Measurements from ENCODE around the gene C14orf119.

Gene C14orf119

DNA sequence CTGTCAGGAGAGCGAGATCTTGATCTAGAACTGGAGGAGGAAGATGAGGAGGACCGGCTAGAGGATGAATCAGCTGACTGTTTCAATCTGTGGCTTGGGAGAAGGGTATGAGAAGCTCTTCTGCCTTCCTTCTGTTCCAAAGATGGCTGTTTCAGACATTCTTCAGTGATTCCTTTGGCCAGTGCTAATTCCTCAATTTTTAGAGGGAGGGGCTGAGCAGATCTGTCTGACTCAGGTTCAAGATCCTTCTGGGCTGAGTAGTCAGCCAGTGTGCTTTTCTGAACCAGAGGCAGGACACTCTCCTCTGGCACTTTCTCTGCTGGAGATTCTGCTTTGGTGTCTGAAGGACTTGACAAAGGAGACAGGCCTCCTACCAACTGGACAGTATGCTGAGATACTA lies 15.6 kb upstream of the C14orf119 start:
- no peak overlapping the region for H3K4me3 ChIP-seq (ENCODE audit: low read depth, low read length)
- no peak for TF ChIP-seq CTCF (IDR thresholded peaks at IDR 0.05; ENCODE audit: borderline replicate concordance, insufficient read depth, low read depth, low read length)

GRCh38 chr14:23080474-23080873 lies 14.8 kb upstream of the C14orf119 start:
- TF ChIP-seq CTCF (IDR thresholded peaks at IDR 0.05; ENCODE audit: borderline replicate concordance, insufficient read depth, low read depth, low read length), result no peak
- no peak overlapping the region for H3K4me3 ChIP-seq (ENCODE audit: low read depth, low read length)

DNA sequence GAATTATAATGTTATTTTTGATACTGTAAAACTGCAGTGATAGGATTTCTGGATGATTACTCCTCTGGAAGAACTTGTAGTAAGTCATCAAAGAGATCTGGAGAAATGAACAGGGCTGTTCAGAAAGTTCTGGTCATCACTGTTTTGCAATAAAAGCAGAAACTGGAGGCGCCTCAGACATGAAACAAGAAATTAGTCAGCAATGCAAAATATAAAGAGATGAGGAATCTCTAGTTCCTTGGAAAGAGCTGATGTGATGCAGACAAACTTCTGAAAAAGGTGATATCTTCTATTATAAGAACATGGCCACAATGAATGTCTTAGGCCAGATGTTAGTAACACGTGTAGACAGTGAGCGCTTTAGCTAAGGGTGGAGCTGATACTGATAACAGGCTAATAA lies 9.8 kb upstream of the C14orf119 start:
- no peak for TF ChIP-seq CTCF (IDR thresholded peaks at IDR 0.05; ENCODE audit: borderline replicate concordance, insufficient read depth, low read depth, low read length)

GRCh38 chr14:23086565-23086964 lies 8.7 kb upstream of the C14orf119 start:
- no peak overlapping the region for H3K4me3 ChIP-seq (ENCODE audit: low read depth, low read length)
- TF ChIP-seq CTCF (IDR thresholded peaks at IDR 0.05; ENCODE audit: borderline replicate concordance, insufficient read depth, low read depth, low read length), result no peak

More for the DNA sequence above, 9.8 kb upstream of the C14orf119 start:
- no peak overlapping the region for H3K4me3 ChIP-seq (ENCODE audit: low read depth, low read length)

DNA sequence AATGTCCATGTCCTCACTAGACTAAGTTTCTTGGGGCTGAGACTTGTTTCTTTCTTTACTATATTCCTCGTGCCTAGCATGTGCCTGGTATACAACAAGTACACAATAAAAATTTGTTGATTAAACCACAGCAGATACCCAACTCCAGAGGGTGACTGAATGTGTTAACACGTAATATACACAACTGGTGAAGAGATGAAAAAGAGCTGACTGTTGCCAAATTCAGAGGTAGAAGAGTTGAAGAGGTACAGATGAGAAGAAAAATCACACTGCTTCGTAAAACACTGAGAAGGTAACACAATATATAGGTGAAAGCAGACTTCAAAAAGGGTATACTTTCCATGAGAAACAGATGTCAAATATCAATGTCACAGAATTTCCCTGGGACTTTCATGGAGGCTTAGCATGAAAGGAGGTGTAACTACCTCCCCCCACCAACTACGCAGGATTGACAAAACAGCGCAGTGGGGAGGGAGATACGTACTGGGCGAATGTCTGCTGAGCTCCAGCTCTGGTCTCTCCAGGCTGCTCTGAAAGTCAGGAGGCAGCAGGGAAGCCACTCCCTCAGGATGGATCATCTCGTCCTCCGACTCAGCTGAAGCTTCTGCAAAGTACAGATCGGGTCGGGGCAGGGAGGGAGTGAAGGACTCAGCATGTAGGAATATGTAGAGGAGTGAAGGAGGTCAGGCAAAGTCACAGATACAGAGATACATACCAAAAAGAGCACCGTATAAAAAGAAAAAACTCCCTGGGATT lies 5.6 kb upstream of the C14orf119 start:
- no peak for TF ChIP-seq CTCF (IDR thresholded peaks at IDR 0.05; ENCODE audit: borderline replicate concordance, insufficient read depth, low read depth, low read length)
- H3K4me3 ChIP-seq (ENCODE audit: low read depth, low read length), result no peak overlapping the region

DNA sequence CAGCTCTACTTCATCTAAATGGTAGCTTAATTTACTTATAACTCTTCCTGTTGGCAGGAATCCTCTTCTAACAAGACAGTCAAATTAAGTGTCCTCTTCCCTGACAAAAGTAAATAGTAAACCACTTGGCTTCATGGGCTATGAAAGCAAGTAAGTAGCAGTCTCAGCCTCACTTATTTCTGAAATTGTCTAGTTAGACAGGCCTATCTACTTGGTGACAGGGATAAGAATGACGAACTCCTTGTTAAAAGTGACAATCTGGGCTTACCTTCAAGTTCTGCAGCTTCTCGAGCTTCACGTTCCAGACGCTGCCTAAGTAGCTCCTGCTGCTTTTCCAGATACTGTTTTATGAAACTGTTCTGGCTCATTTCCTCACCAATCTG lies 5.1 kb upstream of the C14orf119 start:
- no peak for TF ChIP-seq CTCF (IDR thresholded peaks at IDR 0.05; ENCODE audit: borderline replicate concordance, insufficient read depth, low read depth, low read length)
- no peak overlapping the region for H3K4me3 ChIP-seq (ENCODE audit: low read depth, low read length)

Data from GM12875 (cell line).